ENCODE data around the gene TAAR8.

Gene TAAR8

GRCh38 chr6:132506869-132507808 lies 45.3 kb upstream of the TAAR8 start:
- POLR2A ChIA-PET: no interaction called here
- H3K36me3 ChIP-seq (ENCODE audit: control insufficient read depth in 2 of 2, insufficient read depth in 1 of 2, low read length in 2 of 2): peaks cover 5 to 29% of the 10 kb centered on the region in 2 experiments
- H3K4me1 ChIP-seq (ENCODE audit: control insufficient read depth, insufficient read depth, low read length): peaks cover 5% of the 10 kb centered on the region
- H3K9me3 ChIP-seq (ENCODE audit: control insufficient read depth, insufficient read depth, low read depth, low read length): no peaks in the 10 kb centered on the region
- no peak overlapping the region for H3K4me3 ChIP-seq (ENCODE audit: low read depth, low read length)
- TF ChIP-seq KLF7 (tag by site-specific recombination; IDR thresholded peaks at IDR 0.05; ENCODE audit: borderline replicate concordance) (no peak), ZNF664 (tag by site-specific recombination; IDR thresholded peaks at IDR 0.05) (peak; percentile 93), ZNF146 (tag by site-specific recombination; IDR thresholded peaks at IDR 0.05) (peak; percentile 92)
- CTCF ChIA-PET: interaction anchor here (0.7 kb wide), 1 partner anchor 227 kb away, joined by 4 read pairs; no protein-coding TSS in a partner anchor
- H3K27ac ChIP-seq (ENCODE audit: extremely low read depth, low read depth, low read length): no peak overlapping the region

DNA sequence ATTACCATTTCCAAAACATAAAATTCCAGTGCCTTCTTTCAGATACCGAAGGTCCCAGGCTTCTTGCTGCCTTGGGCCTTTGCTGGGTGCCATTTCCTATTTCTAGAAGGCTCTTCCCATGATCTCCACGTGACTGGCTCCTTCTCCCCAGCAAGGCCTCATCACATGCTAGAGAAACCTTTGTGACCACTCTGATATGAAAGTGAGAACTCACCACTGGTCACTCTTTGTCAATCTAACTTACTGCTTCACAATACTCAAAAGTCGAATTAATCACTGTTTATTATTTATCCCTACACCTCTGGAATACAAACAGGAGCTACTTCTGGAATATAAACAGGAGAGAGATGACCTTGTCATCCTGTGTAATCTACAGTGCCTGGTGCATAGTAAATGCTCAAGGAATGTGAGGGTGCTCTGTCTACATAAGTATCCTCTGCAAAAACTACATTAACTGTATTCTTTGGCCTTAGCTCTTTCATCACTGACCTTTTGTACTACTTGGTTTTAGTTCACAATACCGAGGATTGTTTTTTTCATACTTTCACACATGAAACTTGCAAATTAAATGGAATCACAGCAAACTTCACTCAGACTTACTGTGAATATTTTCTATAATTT lies 41.2 kb upstream of the TAAR8 start:
- Histone ChIP-seq H3K4me1 (ENCODE audit: control insufficient read depth, insufficient read depth, low read length) (peaks cover 5% of the 10 kb centered on the region), H3K4me3 (ENCODE audit: low read depth, low read length) (no peak overlapping the region), H3K27ac (ENCODE audit: extremely low read depth, low read depth, low read length) (no peak overlapping the region), H3K36me3 (ENCODE audit: control insufficient read depth in 2 of 2, insufficient read depth in 1 of 2, low read length in 2 of 2) (peaks cover 5 to 13% of the 10 kb centered on the region in 2 experiments), H3K9me3 (ENCODE audit: control insufficient read depth, insufficient read depth, low read depth, low read length) (no peaks in the 10 kb centered on the region)
- ChIA-PET POLR2A (no interaction called here), CTCF (interaction anchor here (0.9 to 1.2 kb wide), 2 partner anchors 231 to 238 kb away, joined by 3 to 9 read pairs; no protein-coding TSS in a partner anchor)
- TF ChIP-seq RBAK (tag by site-specific recombination; IDR thresholded peaks at IDR 0.05) (no peak), ZNF664 (tag by site-specific recombination; IDR thresholded peaks at IDR 0.05) (peak; percentile 16; the same call in 1 of the 2 replicates), CTCF (tag by site-specific recombination; IDR thresholded peaks at IDR 0.05) (no peak), GLI4 (tag by site-specific recombination; IDR thresholded peaks at IDR 0.05) (no peak), ZNF785 (tag by site-specific recombination; IDR thresholded peaks at IDR 0.05) (no peak), IKZF3 (tag by site-specific recombination; IDR thresholded peaks at IDR 0.05) (0 out of 2 replicates have a peak, but pooled peaks have one; percentile 28), ZNF341 (tag by site-specific recombination; IDR thresholded peaks at IDR 0.05; ENCODE audit: low read depth) (peak; percentile 50)
- TF ChIP-seq, protein P1, sequence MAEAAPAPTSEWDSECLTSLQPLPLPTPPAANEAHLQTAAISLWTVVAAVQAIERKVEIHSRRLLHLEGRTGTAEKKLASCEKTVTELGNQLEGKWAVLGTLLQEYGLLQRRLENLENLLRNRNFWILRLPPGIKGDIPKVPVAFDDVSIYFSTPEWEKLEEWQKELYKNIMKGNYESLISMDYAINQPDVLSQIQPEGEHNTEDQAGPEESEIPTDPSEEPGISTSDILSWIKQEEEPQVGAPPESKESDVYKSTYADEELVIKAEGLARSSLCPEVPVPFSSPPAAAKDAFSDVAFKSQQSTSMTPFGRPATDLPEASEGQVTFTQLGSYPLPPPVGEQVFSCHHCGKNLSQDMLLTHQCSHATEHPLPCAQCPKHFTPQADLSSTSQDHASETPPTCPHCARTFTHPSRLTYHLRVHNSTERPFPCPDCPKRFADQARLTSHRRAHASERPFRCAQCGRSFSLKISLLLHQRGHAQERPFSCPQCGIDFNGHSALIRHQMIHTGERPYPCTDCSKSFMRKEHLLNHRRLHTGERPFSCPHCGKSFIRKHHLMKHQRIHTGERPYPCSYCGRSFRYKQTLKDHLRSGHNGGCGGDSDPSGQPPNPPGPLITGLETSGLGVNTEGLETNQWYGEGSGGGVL (tag by site-specific recombination; IDR thresholded peaks at IDR 0.05): no peak

DNA sequence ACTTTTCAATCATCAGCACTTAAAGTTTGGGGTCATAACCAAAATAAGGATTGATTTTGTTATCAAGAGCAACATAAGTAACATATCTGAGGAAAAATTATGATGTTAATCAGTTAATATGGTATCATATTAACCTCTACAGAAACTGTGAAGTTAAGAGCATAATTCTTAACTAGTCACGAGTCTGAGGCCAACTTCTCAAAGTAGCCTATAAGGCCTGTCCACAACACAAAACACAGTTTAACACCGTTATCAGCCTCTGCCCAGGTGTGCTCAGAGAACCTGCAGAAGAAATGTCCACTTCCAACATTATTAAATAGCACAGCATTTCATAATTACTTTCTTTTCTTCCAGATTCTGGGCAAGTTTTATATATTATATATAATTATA lies 40.6 kb upstream of the TAAR8 start:
- CTCF ChIA-PET: interaction anchor here (0.9 to 1.2 kb wide), 2 partner anchors 232 to 239 kb away, joined by 3 to 9 read pairs; no protein-coding TSS in a partner anchor
- H3K9me3 ChIP-seq (ENCODE audit: control insufficient read depth, insufficient read depth, low read depth, low read length): no peaks in the 10 kb centered on the region
- POLR2A ChIA-PET: interaction anchor here (1.4 to 1.7 kb wide), 3 partner anchors 303 to 562 kb away, joined by 4 to 8 read pairs (median 6); partner anchors contain the start of gene RPS12
- H3K36me3 ChIP-seq (ENCODE audit: control insufficient read depth in 2 of 2, insufficient read depth in 1 of 2, low read length in 2 of 2): peaks cover 5 to 13% of the 10 kb centered on the region in 2 experiments
- H3K4me3 ChIP-seq (ENCODE audit: low read depth, low read length): peak overlapping the region; percentile 85
- no peak overlapping the region for H3K27ac ChIP-seq (ENCODE audit: extremely low read depth, low read depth, low read length)
- H3K4me1 ChIP-seq (ENCODE audit: control insufficient read depth, insufficient read depth, low read length): peaks cover 5% of the 10 kb centered on the region
- TF ChIP-seq, protein P2, sequence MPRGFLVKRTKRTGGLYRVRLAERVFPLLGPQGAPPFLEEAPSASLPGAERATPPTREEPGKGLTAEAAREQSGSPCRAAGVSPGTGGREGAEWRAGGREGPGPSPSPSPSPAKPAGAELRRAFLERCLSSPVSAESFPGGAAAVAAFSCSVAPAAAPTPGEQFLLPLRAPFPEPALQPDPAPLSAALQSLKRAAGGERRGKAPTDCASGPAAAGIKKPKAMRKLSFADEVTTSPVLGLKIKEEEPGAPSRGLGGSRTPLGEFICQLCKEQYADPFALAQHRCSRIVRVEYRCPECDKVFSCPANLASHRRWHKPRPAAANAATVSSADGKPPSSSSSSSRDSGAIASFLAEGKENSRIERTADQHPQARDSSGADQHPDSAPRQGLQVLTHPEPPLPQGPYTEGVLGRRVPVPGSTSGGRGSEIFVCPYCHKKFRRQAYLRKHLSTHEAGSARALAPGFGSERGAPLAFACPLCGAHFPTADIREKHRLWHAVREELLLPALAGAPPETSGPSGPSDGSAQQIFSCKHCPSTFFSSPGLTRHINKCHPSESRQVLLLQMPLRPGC (tag by site-specific recombination; IDR thresholded peaks at IDR 0.05): no peak
- TF ChIP-seq ZNF560 (tag by site-specific recombination; IDR thresholded peaks at IDR 0.05; ENCODE audit: borderline replicate concordance) (no peak), SP3 (tag by site-specific recombination; IDR thresholded peaks at IDR 0.05) (no peak), ZFP3 (tag by site-specific recombination; IDR thresholded peaks at IDR 0.05; ENCODE audit: low read depth) (no peak), ZNF121 (tag by site-specific recombination; IDR thresholded peaks at IDR 0.05) (no peak), YY2 (tag by site-specific recombination; IDR thresholded peaks at IDR 0.05) (no peak), ZNF366 (tag by site-specific recombination; conservative IDR thresholded peaks at IDR 0.05) (no peak), ZNF473 (tag by site-specific recombination; IDR thresholded peaks at IDR 0.05) (no peak), ZNF24 (tag by site-specific recombination; IDR thresholded peaks at IDR 0.05) (no peak)
- TF ChIP-seq, protein P3, sequence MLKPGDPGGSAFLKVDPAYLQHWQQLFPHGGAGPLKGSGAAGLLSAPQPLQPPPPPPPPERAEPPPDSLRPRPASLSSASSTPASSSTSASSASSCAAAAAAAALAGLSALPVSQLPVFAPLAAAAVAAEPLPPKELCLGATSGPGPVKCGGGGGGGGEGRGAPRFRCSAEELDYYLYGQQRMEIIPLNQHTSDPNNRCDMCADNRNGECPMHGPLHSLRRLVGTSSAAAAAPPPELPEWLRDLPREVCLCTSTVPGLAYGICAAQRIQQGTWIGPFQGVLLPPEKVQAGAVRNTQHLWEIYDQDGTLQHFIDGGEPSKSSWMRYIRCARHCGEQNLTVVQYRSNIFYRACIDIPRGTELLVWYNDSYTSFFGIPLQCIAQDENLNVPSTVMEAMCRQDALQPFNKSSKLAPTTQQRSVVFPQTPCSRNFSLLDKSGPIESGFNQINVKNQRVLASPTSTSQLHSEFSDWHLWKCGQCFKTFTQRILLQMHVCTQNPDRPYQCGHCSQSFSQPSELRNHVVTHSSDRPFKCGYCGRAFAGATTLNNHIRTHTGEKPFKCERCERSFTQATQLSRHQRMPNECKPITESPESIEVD (tag by site-specific recombination; IDR thresholded peaks at IDR 0.05): no peak
- TF ChIP-seq, protein P4, sequence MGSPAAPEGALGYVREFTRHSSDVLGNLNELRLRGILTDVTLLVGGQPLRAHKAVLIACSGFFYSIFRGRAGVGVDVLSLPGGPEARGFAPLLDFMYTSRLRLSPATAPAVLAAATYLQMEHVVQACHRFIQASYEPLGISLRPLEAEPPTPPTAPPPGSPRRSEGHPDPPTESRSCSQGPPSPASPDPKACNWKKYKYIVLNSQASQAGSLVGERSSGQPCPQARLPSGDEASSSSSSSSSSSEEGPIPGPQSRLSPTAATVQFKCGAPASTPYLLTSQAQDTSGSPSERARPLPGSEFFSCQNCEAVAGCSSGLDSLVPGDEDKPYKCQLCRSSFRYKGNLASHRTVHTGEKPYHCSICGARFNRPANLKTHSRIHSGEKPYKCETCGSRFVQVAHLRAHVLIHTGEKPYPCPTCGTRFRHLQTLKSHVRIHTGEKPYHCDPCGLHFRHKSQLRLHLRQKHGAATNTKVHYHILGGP (tag by site-specific recombination; IDR thresholded peaks at IDR 0.05): no peak

Data from HEK293 (cell line).